Hepatocyte (in vitro differentiated cells): ENCODE results near the gene JAML. TPM values are rescaled to one million over a fixed set of nuclear protein-coding genes. Genes with fewer than 3 reads are reported as not detected.

ENCODE experiments used
- DNase-seq: peaks from one replicate; pipeline ENCODE4 v3.0.0-alpha.2; 2016; ENCODE audit warnings: low spot score
- H2AFZ ChIP-seq: fragments of 200-600 bp; sonication (generic); 2 replicates; pipeline ENCODE4 v1.6.0; 2016; ENCODE audit warnings: antibody characterized with exemption, mild to moderate bottlenecking
- H3K27ac ChIP-seq: fragments of 200-600 bp; sonication (generic); 2 replicates; pipeline ENCODE4 v1.5.1; 2016; ENCODE audit warnings: mild to moderate bottlenecking
- H3K27me3 ChIP-seq: fragments of 200-600 bp; sonication (generic); 2 replicates; pipeline ENCODE4 v1.6.1; 2016
- H3K36me3 ChIP-seq: fragments of 200-600 bp; sonication (generic); replicated peaks from 2 replicates; pipeline ENCODE4 v1.5.1; 2016; ENCODE audit warnings: low read depth; ENCODE audit not compliant: insufficient read depth
- H3K4me1 ChIP-seq: fragments of 200-600 bp; sonication (generic); 2 replicates; pipeline ENCODE4 v1.5.1; 2016; ENCODE audit warnings: mild to moderate bottlenecking, moderate library complexity; ENCODE audit not compliant: insufficient read depth
- H3K4me2 ChIP-seq: fragments of 200-600 bp; sonication (generic); 2 replicates; pipeline ENCODE4 v1.6.0; 2016
- H3K4me3 ChIP-seq: fragments of 200-600 bp; sonication (generic); 2 replicates; pipeline ENCODE4 v1.5.1; 2016; ENCODE audit warnings: mild to moderate bottlenecking
- H3K79me2 ChIP-seq: fragments of 200-600 bp; sonication (generic); 2 replicates; pipeline ENCODE4 v1.6.0; 2017; ENCODE audit warnings: mild to moderate bottlenecking
- H3K9me2 ChIP-seq: fragments of 200-600 bp; sonication (generic); replicated peaks from 2 replicates; pipeline ENCODE4 v1.6.0; 2017; ENCODE audit warnings: mild to moderate bottlenecking; ENCODE audit not compliant: insufficient read depth
- H3K9me3 ChIP-seq: fragments of 200-600 bp; sonication (generic); 2 replicates; pipeline ENCODE4 v1.5.1; 2016; ENCODE audit warnings: low read depth, mild to moderate bottlenecking
- H4K20me1 ChIP-seq: fragments of 200-600 bp; sonication (generic); 2 replicates; pipeline ENCODE4 v1.6.0; 2016; ENCODE audit warnings: mild to moderate bottlenecking; ENCODE audit not compliant: insufficient read depth, poor library complexity, severe bottlenecking
- EZH2 ChIP-seq: fragments of 200-600 bp; sonication (generic); IDR thresholded peaks from 2 replicates; pipeline ENCODE4 v1.6.1; 2016; ENCODE audit warnings: antibody characterized with exemption, mild to moderate bottlenecking, borderline replicate concordance
- EZH2phosphoT487 ChIP-seq: fragments of 200-600 bp; sonication (generic); IDR thresholded peaks from one replicate; pipeline ENCODE4 v1.6.1; 2018; ENCODE audit warnings: antibody characterized with exemption, mild to moderate bottlenecking, low read depth, moderate library complexity; ENCODE audit not compliant: unreplicated experiment, severe bottlenecking
- WGBS: methylation state at CpG from one replicate; pipeline ENCODE4 v1.1.6; 2016; ENCODE audit warnings: low lambda C conversion rate; ENCODE audit errors: missing lambda C conversion rate; 5-methylcytosine and 5-hydroxymethylcytosine counted together
- polyA plus RNA-seq: library from polyadenylated mRNA; unstranded; fragments of >200 nt; fragmentation: Nextera tagmentation; extraction: Ambion mirVana; gene quantifications from 2 replicates; pipeline ENCODE4 v1.2.1, GENCODE V29; 2016
- total RNA-seq: library from RNA; depleted of rRNA; stranded (reverse); fragments of >200 nt; gene quantifications from 2 replicates; pipeline ENCODE4 v1.2.3, GENCODE V29; 2014
- TF ChIP-seq, protein P1 (sequence below): fragments of 200-600 bp; sonication (generic); IDR thresholded peaks from 2 replicates; pipeline ENCODE4 v1.5.1; 2016; ENCODE audit warnings: antibody characterized with exemption, mild to moderate bottlenecking; ENCODE audit not compliant: poor library complexity

Gene JAML
- total and polyA plus RNA-seq, 2 experiments from 2014 or later: 5.3 to 5.9 TPM

GRCh38 chr11:118217575-118217974 is 7.2 kb downstream of the JAML start:
- H3K4me2 ChIP-seq: no peak overlapping the region
- no peak overlapping the region for H3K27ac ChIP-seq
- TF ChIP-seq, protein P1, sequence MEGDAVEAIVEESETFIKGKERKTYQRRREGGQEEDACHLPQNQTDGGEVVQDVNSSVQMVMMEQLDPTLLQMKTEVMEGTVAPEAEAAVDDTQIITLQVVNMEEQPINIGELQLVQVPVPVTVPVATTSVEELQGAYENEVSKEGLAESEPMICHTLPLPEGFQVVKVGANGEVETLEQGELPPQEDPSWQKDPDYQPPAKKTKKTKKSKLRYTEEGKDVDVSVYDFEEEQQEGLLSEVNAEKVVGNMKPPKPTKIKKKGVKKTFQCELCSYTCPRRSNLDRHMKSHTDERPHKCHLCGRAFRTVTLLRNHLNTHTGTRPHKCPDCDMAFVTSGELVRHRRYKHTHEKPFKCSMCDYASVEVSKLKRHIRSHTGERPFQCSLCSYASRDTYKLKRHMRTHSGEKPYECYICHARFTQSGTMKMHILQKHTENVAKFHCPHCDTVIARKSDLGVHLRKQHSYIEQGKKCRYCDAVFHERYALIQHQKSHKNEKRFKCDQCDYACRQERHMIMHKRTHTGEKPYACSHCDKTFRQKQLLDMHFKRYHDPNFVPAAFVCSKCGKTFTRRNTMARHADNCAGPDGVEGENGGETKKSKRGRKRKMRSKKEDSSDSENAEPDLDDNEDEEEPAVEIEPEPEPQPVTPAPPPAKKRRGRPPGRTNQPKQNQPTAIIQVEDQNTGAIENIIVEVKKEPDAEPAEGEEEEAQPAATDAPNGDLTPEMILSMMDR: no peak
- no peak for TF ChIP-seq EZH2phosphoT487
- no peak for TF ChIP-seq EZH2
- H4K20me1 ChIP-seq: no peaks in the 10 kb centered on the region
- no peak overlapping the region for H3K4me3 ChIP-seq
- H2AFZ ChIP-seq: no peak overlapping the region
- no peaks in the 10 kb centered on the region for H3K36me3 ChIP-seq
- H3K9me3 ChIP-seq: no peaks in the 10 kb centered on the region
- H3K9me2 ChIP-seq: no peaks in the 10 kb centered on the region
- 90% methylated on average over 3 of the region's 3 CpGs for WGBS
- no peaks in the 10 kb centered on the region for H3K79me2 ChIP-seq
- no peak for DNase-seq
- H3K27me3 ChIP-seq: no peaks in the 10 kb centered on the region
- H3K4me1 ChIP-seq: peaks cover 26% of the 10 kb centered on the region

DNA sequence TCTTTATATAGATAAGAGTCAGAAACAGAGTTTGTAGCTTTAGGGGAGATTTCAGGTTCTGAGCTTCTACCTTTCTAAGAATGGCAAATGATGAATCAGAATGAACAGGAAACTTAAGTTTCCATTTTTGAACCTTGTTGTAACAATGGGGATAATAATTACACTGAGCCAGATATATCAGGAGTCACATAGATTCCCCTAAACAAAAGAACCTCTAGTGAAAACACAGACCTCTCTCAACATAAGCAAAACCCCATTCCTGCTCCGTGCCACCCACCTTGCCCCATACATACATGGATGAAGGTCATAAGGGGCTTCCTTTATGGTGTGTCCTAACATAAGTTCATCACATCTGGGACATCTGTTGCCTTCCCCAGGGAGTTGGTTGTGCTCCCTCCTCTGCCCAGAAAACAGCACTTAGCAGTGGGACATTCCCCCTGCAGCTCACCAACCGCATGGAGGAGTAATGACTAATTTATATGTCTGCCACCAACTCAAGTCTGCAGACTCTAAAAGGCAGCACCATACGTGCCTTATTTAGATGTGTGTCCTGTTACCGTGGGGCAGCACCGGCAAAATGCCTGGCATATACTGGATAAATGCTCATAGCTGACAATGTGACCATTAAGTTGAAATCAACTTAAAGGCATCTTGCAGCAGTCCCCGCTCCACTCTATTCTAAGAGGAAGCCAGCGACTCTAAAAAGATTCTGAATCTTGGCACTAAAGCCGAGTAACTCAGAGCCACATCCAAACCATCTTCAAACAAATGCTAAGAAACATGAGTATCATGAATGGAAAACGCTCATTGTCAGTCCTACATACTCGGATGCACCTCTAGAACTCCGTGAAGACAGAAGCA is 8.0 kb downstream of the JAML start:
- Histone ChIP-seq H3K79me2 (no peaks in the 10 kb centered on the region), H3K4me2 (no peak overlapping the region), H2AFZ (no peak overlapping the region), H4K20me1 (no peaks in the 10 kb centered on the region), H3K36me3 (no peaks in the 10 kb centered on the region), H3K9me2 (no peaks in the 10 kb centered on the region), H3K27me3 (no peaks in the 10 kb centered on the region), H3K9me3 (no peaks in the 10 kb centered on the region), H3K27ac (peak overlapping the region; percentile 5), H3K4me1 (peaks cover 30% of the 10 kb centered on the region), H3K4me3 (no peak overlapping the region)
- TF ChIP-seq EZH2phosphoT487 (no peak), EZH2 (no peak)
- TF ChIP-seq, protein P1: no peak
- 83% methylated on average over 11 of the region's 11 CpGs for WGBS
- no peak for DNase-seq

DNA sequence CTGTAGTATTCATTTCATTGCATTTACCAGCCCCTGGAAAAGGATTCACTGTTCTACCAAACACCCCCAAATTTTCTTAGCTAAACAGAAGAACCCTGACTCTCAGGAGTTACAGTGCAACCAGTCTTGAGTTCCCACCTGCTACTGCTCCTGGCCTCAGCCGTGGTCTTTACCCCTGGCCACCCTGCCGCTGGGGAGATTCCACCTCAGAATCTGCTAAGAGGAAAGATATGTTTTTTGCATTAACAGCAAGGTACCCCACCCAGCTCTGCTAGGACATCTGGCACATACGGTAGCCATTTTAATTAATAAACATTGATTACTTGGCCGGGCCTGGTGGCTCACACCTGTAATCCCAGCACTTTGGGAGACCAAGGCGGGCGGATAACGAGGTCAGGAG is 9.0 kb downstream of the JAML start:
- no peaks in the 10 kb centered on the region for H3K27me3 ChIP-seq
- peaks cover 40% of the 10 kb centered on the region for H3K4me1 ChIP-seq
- no peaks in the 10 kb centered on the region for H3K79me2 ChIP-seq
- no peaks in the 10 kb centered on the region for H3K9me3 ChIP-seq
- DNase-seq: no peak
- H3K4me3 ChIP-seq: no peak overlapping the region
- WGBS: 95% methylated on average over 7 of the region's 7 CpGs
- TF ChIP-seq, protein P1: no peak
- TF ChIP-seq EZH2phosphoT487: no peak
- no peak for TF ChIP-seq EZH2
- no peaks in the 10 kb centered on the region for H4K20me1 ChIP-seq
- H3K9me2 ChIP-seq: no peaks in the 10 kb centered on the region
- no peak overlapping the region for H2AFZ ChIP-seq
- no peaks in the 10 kb centered on the region for H3K36me3 ChIP-seq
- peak overlapping the region; percentile 96 for H3K27ac ChIP-seq
- no peak overlapping the region for H3K4me2 ChIP-seq
